ENCODE results near the gene MICALL1. TPM values are rescaled to one million over a fixed set of nuclear protein-coding genes. Genes with fewer than 3 reads are reported as not detected.

MICALL1 gene, protein sequence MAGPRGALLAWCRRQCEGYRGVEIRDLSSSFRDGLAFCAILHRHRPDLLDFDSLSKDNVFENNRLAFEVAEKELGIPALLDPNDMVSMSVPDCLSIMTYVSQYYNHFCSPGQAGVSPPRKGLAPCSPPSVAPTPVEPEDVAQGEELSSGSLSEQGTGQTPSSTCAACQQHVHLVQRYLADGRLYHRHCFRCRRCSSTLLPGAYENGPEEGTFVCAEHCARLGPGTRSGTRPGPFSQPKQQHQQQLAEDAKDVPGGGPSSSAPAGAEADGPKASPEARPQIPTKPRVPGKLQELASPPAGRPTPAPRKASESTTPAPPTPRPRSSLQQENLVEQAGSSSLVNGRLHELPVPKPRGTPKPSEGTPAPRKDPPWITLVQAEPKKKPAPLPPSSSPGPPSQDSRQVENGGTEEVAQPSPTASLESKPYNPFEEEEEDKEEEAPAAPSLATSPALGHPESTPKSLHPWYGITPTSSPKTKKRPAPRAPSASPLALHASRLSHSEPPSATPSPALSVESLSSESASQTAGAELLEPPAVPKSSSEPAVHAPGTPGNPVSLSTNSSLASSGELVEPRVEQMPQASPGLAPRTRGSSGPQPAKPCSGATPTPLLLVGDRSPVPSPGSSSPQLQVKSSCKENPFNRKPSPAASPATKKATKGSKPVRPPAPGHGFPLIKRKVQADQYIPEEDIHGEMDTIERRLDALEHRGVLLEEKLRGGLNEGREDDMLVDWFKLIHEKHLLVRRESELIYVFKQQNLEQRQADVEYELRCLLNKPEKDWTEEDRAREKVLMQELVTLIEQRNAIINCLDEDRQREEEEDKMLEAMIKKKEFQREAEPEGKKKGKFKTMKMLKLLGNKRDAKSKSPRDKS
- total RNA-seq: 5.5 TPM
- polyA plus RNA-seq: 13.7 TPM
- long read RNA-seq, donor 1: 0 reads
- long read RNA-seq, donor 2, full-length matches to known transcripts: 6 of 6 reads
- long read RNA-seq, donor 2, partial matches to known transcripts: 0 of 6 reads
- long read RNA-seq, donor 2, other reads (novel, unspliced or antisense): 0 of 6 reads
- long read RNA-seq, donor 3, partial matches to known transcripts: 0 of 7 reads
- long read RNA-seq, donor 3, other reads (novel, unspliced or antisense): 7 of 7 reads
- long read RNA-seq, donor 4: 0 reads
- long read RNA-seq, donor 5: 0 reads
- long read RNA-seq, donor 6, full-length matches to known transcripts: 3 of 3 reads
- long read RNA-seq, donor 6, partial matches to known transcripts: 0 of 3 reads
- long read RNA-seq, donor 6, other reads (novel, unspliced or antisense): 0 of 3 reads
- long read RNA-seq, donor 7, full-length matches to known transcripts: 1 of 1 reads
- long read RNA-seq, donor 7, partial matches to known transcripts: 0 of 1 reads
- long read RNA-seq, donor 7, other reads (novel, unspliced or antisense): 0 of 1 reads
- long read RNA-seq, donor 8, full-length matches to known transcripts: 1 of 1 reads
- long read RNA-seq, donor 8, partial matches to known transcripts: 0 of 1 reads
- long read RNA-seq, donor 8, other reads (novel, unspliced or antisense): 0 of 1 reads
- long read RNA-seq, donor 9, full-length matches to known transcripts: 1 of 1 reads
- long read RNA-seq, donor 9, partial matches to known transcripts: 0 of 1 reads
- long read RNA-seq, donor 9, other reads (novel, unspliced or antisense): 0 of 1 reads
- long read RNA-seq, donor 10: 0 reads

DNA sequence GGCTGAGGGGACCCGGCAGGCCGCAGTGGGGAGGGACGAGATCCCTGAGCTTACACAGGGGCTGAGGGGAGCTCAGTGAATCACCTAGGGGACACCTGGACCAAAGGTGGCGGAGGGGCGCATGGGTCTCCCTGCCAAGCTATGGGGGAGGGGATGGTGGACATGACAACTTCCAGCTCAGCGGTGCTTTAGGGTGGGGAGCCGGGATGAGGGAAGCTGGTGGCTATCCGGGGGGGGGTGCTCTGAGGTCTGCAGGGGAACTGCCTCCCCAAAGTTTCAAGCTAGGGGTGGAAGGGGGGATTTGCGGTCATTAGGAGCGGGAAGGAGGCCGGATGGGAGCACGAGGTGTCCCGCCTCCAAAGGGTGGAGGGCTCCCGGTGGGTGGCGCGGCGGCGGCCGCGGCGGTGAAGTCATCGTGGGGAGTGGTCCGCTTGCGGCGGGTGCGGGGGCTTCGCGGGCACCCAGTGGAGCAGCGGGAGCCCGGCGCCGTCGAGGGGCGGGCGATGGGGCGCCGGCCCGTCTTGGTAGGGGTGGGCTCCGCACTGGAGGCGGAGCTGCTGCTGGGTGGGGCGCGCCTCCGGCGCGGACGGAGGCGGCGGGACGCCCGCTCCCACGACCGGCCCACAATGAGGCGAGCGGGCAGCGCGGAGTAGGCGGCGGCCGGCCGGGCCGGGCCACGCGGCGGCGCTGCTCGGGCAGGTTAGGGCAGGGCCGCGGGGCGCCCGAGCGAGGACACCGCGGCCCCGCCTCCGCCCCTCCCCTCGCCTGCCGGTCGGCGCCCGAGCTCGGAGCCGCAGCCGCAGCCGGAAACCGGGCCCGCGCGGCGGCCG is at the start of gene MICALL1:
Gene MICALL1, plus strand, starts transcription at position 764 of the 830 bp plus-strand sequence. CDS start 126 bp downstream, outside the sequence.
- Histone ChIP-seq H3K36me3 (ENCODE audit: control insufficient read depth in 2 of 2, insufficient read depth in 2 of 2, low read length in 1 of 2) (no peaks in the 10 kb centered on the region), H3K4me1 (ENCODE audit: control insufficient read depth in 2 of 2, insufficient read depth in 2 of 2, low read length in 2 of 2) (peaks cover 3 to 10% of the 10 kb centered on the region in 2 donors), H3K9me3 (ENCODE audit: control insufficient read depth in 2 of 2, insufficient read depth in 1 of 2, low read length in 1 of 2) (no peaks in the 10 kb centered on the region), H3K4me3 (ENCODE audit: low read length in 2 of 2) (peak within 1 kb of the TSS; percentile 42 to 88), H3K27ac (ENCODE audit: low read depth in 1 of 2, low read length in 1 of 2) (peak within 1 kb of the TSS in 1 of 2 donors; percentile 72), H3K27me3 (ENCODE audit: control insufficient read depth in 2 of 2, insufficient read depth in 1 of 2, low read length in 1 of 2) (no peaks in the 10 kb centered on the region)
- 6% methylated on average over 90 of the region's 90 CpGs for WGBS
- peak in 5 of 9 donors; percentile 29 to 57 (median 39) for DNase-seq (ENCODE audit: low read depth in 6 of 9, low spot score in 9 of 9)

DNA sequence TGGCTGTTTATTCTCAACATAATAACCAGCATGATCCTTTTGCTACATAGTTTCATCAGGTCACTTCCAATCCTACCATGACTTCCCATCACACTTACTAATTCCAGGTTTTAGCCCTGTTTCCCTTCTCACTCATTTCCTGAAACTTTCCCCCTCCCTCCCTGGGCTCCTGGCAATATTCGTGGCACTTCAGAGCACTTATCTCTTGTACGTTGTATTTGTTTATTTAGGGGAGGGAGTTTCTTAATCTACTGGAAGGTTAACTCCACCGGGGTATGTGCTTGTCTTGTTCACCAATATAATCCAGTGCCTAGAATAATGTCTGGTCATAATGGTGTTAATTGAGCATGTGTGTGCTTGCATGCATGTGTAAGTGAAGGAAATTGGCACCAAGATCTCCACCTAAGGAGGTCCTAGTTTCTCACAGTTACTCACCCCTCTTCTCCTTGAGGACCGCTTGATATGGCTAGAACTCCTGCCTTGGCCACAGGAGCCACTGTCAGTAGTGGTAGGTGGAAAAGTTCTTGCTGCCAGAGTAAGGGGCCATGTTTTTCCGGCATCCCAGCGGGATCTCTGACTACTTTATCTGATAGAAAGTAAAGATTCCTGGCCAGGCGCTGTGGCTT is 45.2 kb upstream of the MICALL1 start:
- no peak for DNase-seq (ENCODE audit: low read depth in 6 of 9, low spot score in 9 of 9)
- Histone ChIP-seq H3K27me3 (ENCODE audit: control insufficient read depth in 2 of 2, insufficient read depth in 1 of 2, low read length in 1 of 2) (no peaks in the 10 kb centered on the region), H3K36me3 (ENCODE audit: control insufficient read depth in 2 of 2, insufficient read depth in 2 of 2, low read length in 1 of 2) (peaks cover 67 to 87% of the 10 kb centered on the region in 2 donors), H3K27ac (ENCODE audit: low read depth in 1 of 2, low read length in 1 of 2) (no peak overlapping the region), H3K9me3 (ENCODE audit: control insufficient read depth in 2 of 2, insufficient read depth in 1 of 2, low read length in 1 of 2) (no peaks in the 10 kb centered on the region), H3K4me1 (ENCODE audit: control insufficient read depth in 2 of 2, insufficient read depth in 2 of 2, low read length in 2 of 2) (no peaks in the 10 kb centered on the region), H3K4me3 (ENCODE audit: low read length in 2 of 2) (no peak overlapping the region)
- 97% methylated on average over 7 of the region's 7 CpGs for WGBS

- H3K27ac ChIP-seq (ENCODE audit: low read depth in 1 of 2, low read length in 1 of 2): no peak overlapping the region
- no peaks in the 10 kb centered on the region for H3K27me3 ChIP-seq (ENCODE audit: control insufficient read depth in 2 of 2, insufficient read depth in 1 of 2, low read length in 1 of 2)
- no peak for DNase-seq (ENCODE audit: low read depth in 6 of 9, low spot score in 9 of 9)
- peaks cover 63 to 88% of the 10 kb centered on the region in 2 donors for H3K36me3 ChIP-seq (ENCODE audit: control insufficient read depth in 2 of 2, insufficient read depth in 2 of 2, low read length in 1 of 2)
- 97% methylated on average over 7 of the region's 7 CpGs for WGBS
- H3K9me3 ChIP-seq (ENCODE audit: control insufficient read depth in 2 of 2, insufficient read depth in 1 of 2, low read length in 1 of 2): no peaks in the 10 kb centered on the region
- H3K4me3 ChIP-seq (ENCODE audit: low read length in 2 of 2): no peak overlapping the region
- H3K4me1 ChIP-seq (ENCODE audit: control insufficient read depth in 2 of 2, insufficient read depth in 2 of 2, low read length in 2 of 2): no peaks in the 10 kb centered on the region
Observed at GRCh38 chr22:37862570-37863325, 43.3 kb upstream of the MICALL1 start.

DNA sequence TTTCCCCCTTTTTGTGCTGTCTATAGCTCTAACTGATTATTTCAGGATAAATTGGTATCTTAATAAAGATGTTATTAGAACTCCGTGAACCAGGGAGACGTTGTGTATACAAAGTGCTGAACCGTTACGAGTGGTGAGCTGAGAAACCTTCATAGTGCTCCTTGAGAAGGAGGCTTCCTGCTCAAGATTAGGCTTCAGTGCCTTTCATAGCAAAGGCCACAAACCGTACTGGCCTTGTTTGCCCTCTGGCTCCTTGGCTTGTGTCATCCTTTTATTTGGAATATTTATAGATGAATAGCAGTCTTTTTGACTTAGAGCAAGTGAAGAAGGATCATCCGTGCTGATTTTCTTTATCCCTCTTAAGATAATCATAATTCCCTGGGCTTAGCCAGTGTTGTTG is 40.6 kb upstream of the MICALL1 start:
- no peaks in the 10 kb centered on the region for H3K9me3 ChIP-seq (ENCODE audit: control insufficient read depth in 2 of 2, insufficient read depth in 1 of 2, low read length in 1 of 2)
- no peaks in the 10 kb centered on the region for H3K4me1 ChIP-seq (ENCODE audit: control insufficient read depth in 2 of 2, insufficient read depth in 2 of 2, low read length in 2 of 2)
- no peak for DNase-seq (ENCODE audit: low read depth in 6 of 9, low spot score in 9 of 9)
- H3K4me3 ChIP-seq (ENCODE audit: low read length in 2 of 2): no peak overlapping the region
- H3K36me3 ChIP-seq (ENCODE audit: control insufficient read depth in 2 of 2, insufficient read depth in 2 of 2, low read length in 1 of 2): peaks cover 64 to 82% of the 10 kb centered on the region in 2 donors
- H3K27ac ChIP-seq (ENCODE audit: low read depth in 1 of 2, low read length in 1 of 2): no peak overlapping the region
- 98% methylated on average over 6 of the region's 6 CpGs for WGBS
- no peaks in the 10 kb centered on the region for H3K27me3 ChIP-seq (ENCODE audit: control insufficient read depth in 2 of 2, insufficient read depth in 1 of 2, low read length in 1 of 2)

GRCh38 chr22:37870273-37870672 is 35.8 kb upstream of the MICALL1 start:
- no peaks in the 10 kb centered on the region for H3K9me3 ChIP-seq (ENCODE audit: control insufficient read depth in 2 of 2, insufficient read depth in 1 of 2, low read length in 1 of 2)
- H3K27ac ChIP-seq (ENCODE audit: low read depth in 1 of 2, low read length in 1 of 2): no peak overlapping the region
- 89% methylated on average over 7 of the region's 7 CpGs for WGBS
- H3K36me3 ChIP-seq (ENCODE audit: control insufficient read depth in 2 of 2, insufficient read depth in 2 of 2, low read length in 1 of 2): peaks cover 65 to 80% of the 10 kb centered on the region in 2 donors
- H3K4me1 ChIP-seq (ENCODE audit: control insufficient read depth in 2 of 2, insufficient read depth in 2 of 2, low read length in 2 of 2): no peaks in the 10 kb centered on the region
- H3K27me3 ChIP-seq (ENCODE audit: control insufficient read depth in 2 of 2, insufficient read depth in 1 of 2, low read length in 1 of 2): no peaks in the 10 kb centered on the region
- no peak for DNase-seq (ENCODE audit: low read depth in 6 of 9, low spot score in 9 of 9)
- H3K4me3 ChIP-seq (ENCODE audit: low read length in 2 of 2): no peak overlapping the region

GRCh38 chr22:37880668-37881440 is 25.2 kb upstream of the MICALL1 start:
- no peak for DNase-seq (ENCODE audit: low read depth in 6 of 9, low spot score in 9 of 9)
- WGBS: 97% methylated on average over 6 of the region's 6 CpGs
- H3K4me1 ChIP-seq (ENCODE audit: control insufficient read depth in 2 of 2, insufficient read depth in 2 of 2, low read length in 2 of 2): no peaks in the 10 kb centered on the region
- H3K27me3 ChIP-seq (ENCODE audit: control insufficient read depth in 2 of 2, insufficient read depth in 1 of 2, low read length in 1 of 2): no peaks in the 10 kb centered on the region
- no peaks in the 10 kb centered on the region for H3K9me3 ChIP-seq (ENCODE audit: control insufficient read depth in 2 of 2, insufficient read depth in 1 of 2, low read length in 1 of 2)
- H3K36me3 ChIP-seq (ENCODE audit: control insufficient read depth in 2 of 2, insufficient read depth in 2 of 2, low read length in 1 of 2): peaks cover 57 to 74% of the 10 kb centered on the region in 2 donors
- no peak overlapping the region for H3K27ac ChIP-seq (ENCODE audit: low read depth in 1 of 2, low read length in 1 of 2)
- no peak overlapping the region for H3K4me3 ChIP-seq (ENCODE audit: low read length in 2 of 2)

GRCh38 chr22:37884420-37884819 is 21.7 kb upstream of the MICALL1 start:
- H3K27ac ChIP-seq (ENCODE audit: low read depth in 1 of 2, low read length in 1 of 2): no peak overlapping the region
- H3K4me1 ChIP-seq (ENCODE audit: control insufficient read depth in 2 of 2, insufficient read depth in 2 of 2, low read length in 2 of 2): no peaks in the 10 kb centered on the region
- H3K4me3 ChIP-seq (ENCODE audit: low read length in 2 of 2): no peak overlapping the region
- 93% methylated on average over 6 of the region's 6 CpGs for WGBS
- peaks cover 54 to 71% of the 10 kb centered on the region in 2 donors for H3K36me3 ChIP-seq (ENCODE audit: control insufficient read depth in 2 of 2, insufficient read depth in 2 of 2, low read length in 1 of 2)
- DNase-seq (ENCODE audit: low read depth in 6 of 9, low spot score in 9 of 9): no peak
- no peaks in the 10 kb centered on the region for H3K27me3 ChIP-seq (ENCODE audit: control insufficient read depth in 2 of 2, insufficient read depth in 1 of 2, low read length in 1 of 2)
- H3K9me3 ChIP-seq (ENCODE audit: control insufficient read depth in 2 of 2, insufficient read depth in 1 of 2, low read length in 1 of 2): no peaks in the 10 kb centered on the region

All from thymus (tissue), 14 donors.